GM18526 (cell line): ENCODE data around the gene BCAS2.

ENCODE experiments used
- POLR2A ChIP-seq: IDR thresholded peaks from 3 replicates; pipeline ENCODE4 v1.6.1; 2011; ENCODE audit not compliant: insufficient read length; ENCODE audit errors: extremely low read depth

The BCAS2 gene

GRCh38 chr1:114581335-114582287 is at the start of gene BCAS2:
TSS of gene BCAS2 (minus strand) at chr1:114581615. CDS start at chr1:114581591, 24 bp downstream.
- peak; percentile 96 for TF ChIP-seq POLR2A

GRCh38 chr1:114627107-114627506 is 45.7 kb upstream of the BCAS2 start:
- TF ChIP-seq POLR2A = no peak

- TF ChIP-seq POLR2A = no peak
Measured at GRCh38 chr1:114623364-114623763, 41.9 kb upstream of the BCAS2 start.

GRCh38 chr1:114620419-114620818 is 39.0 kb upstream of the BCAS2 start:
- no peak for TF ChIP-seq POLR2A

GRCh38 chr1:114618606-114619005 is 37.2 kb upstream of the BCAS2 start:
- TF ChIP-seq POLR2A = no peak

- TF ChIP-seq POLR2A = no peak
Measured at GRCh38 chr1:114610546-114611245, 29.3 kb upstream of the BCAS2 start.

GRCh38 chr1:114609826-114610225 is 28.4 kb upstream of the BCAS2 start:
- no peak for TF ChIP-seq POLR2A

GRCh38 chr1:114609026-114609425 is 27.6 kb upstream of the BCAS2 start:
- TF ChIP-seq POLR2A = no peak

- no peak for TF ChIP-seq POLR2A
Measured at GRCh38 chr1:114607223-114607622, 25.8 kb upstream of the BCAS2 start.

GRCh38 chr1:114597949-114598348 is 16.5 kb upstream of the BCAS2 start:
- no peak for TF ChIP-seq POLR2A

- TF ChIP-seq POLR2A = no peak
Measured at GRCh38 chr1:114595602-114596001, 14.2 kb upstream of the BCAS2 start.

GRCh38 chr1:114594046-114594445 is 12.6 kb upstream of the BCAS2 start:
- no peak for TF ChIP-seq POLR2A

- TF ChIP-seq POLR2A = no peak
Measured at GRCh38 chr1:114589122-114589521, 7.7 kb upstream of the BCAS2 start.

- no peak for TF ChIP-seq POLR2A
Measured at GRCh38 chr1:114588196-114588689, 6.8 kb upstream of the BCAS2 start.

- no peak for TF ChIP-seq POLR2A
Measured at GRCh38 chr1:114587203-114587991, 6.0 kb upstream of the BCAS2 start.
